ENCODE results near the gene SPG11.
A peak's percentile ranks its signal among the peaks of the same experiment; 100 is the strongest.
"Not testable (repeated sequence)": the region's sequence is repeated elsewhere in the genome, so short reads cannot be mapped to it uniquely, and the experiment has no call there.

Gene SPG11

DNA sequence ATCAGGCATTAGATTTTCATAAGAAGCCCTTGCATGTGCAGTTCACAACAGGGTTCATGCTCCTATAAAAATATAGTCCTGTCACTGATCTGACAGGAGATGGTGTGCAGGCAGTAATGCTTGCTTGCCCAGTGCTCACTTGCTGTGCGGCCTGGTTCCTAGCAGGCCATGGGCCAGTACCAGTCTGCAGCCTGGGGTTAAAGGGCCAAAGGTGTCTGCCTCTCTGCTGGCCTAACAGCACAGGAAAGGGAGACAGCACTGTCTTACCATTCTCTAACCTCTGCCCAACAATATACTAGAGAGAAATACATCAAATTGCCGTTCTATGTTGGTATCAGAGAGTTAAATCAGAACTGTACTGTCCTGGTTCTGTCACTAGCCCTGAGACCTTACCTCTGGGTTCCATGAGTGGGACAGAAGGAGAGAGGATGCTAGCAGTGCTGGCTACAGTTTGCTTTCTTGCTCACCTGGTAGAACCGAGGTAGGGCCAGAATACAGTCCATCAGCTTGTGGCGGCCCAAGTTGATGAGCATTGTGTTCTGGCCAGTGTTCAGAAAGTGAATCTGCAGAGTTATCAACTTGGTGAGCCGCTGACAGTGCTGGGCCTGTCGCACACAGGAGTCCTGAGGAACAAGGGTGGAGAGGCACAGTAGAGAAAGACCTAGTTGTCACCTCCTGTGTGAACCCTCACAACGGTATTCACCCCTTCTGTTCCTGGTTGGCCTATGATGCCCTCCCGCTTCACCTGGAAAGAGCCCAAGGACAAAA lies 97.9 kb downstream of the SPG11 start:
- ChIA-PET CTCF (interaction anchor here (4.8 kb wide), 1 partner anchor 13 kb away, joined by 19 read pairs; no protein-coding TSS in a partner anchor), POLR2A (ENCODE audit: low non-redundant PET) (no interaction called here)
- H3K27ac ChIP-seq, result 0 out of 2 replicates have a peak overlapping the region, but pooled peaks have one; percentile 7
- TF ChIP-seq CTCF (conservative IDR thresholded peaks at IDR 0.05; ENCODE audit: low read depth), result no peak
- DNase-seq (ENCODE audit: low spot score), result no peak

DNA sequence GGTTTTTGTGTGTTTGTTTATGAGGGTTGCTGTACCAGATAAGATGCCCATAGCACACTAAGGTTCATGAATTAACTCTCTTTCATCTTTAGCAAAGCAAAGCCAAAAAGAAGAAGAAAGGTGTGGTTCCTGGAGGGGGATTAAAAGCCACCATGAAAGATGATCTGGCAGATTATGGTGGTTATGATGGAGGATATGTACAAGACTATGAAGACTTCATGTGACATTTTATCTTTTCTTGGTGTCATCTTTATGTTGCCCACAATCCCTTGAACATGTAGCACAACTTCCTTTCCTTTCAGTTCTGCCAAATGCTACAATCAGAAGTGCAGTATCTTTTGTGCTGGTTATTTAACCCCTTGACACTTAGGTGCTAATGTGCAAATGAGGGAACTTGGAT lies 102.5 kb downstream of the SPG11 start:
- DNase-seq (ENCODE audit: low spot score); H3K27ac ChIP-seq; POLR2A ChIA-PET (ENCODE audit: low non-redundant PET); CTCF ChIA-PET: not testable (repeated sequence)

DNA sequence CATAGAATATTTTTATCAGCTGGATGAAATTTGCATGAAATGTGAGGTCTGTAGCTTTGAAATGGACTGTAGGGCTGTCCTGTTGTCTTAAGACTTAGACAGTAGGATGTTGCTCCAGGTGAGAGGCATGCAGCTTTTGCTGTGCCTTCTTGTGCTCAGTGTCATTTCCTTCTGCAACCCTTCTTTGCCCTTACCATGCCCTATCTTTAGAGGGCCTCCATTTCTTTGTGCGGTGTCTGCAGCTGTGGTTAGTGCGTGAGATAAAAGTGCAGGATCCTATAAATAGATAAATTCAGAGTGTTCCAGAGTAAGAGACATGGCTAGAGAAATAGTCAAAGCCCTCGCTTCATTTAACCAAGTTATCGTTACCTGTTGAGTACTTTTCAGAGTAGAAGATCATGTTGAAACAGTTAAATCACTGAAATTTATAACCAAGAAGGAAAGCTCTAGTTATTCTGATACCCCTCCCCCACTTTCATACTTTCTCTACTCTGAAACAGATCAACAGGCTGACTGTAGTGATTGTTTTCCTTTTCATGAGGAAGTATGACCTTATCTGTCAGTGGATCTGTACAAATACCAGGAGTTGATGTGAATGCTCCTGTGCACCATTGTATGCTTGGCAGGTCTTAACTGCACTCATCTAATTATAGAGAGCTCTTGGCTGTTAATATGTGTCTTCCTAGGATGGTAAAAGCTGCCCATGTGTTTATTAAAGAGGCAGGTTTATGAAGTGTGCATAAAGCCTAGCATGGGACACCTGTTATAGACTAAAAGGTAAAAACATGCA lies 108.3 kb downstream of the SPG11 start:
- TF ChIP-seq CTCF (conservative IDR thresholded peaks at IDR 0.05; ENCODE audit: low read depth), result no peak
- POLR2A ChIA-PET (ENCODE audit: low non-redundant PET), result interaction anchor here (0.6 kb wide), 1 partner anchor 13 kb away, joined by 3 read pairs; no protein-coding TSS in a partner anchor
- DNase-seq (ENCODE audit: low spot score), result no peak
- H3K27ac ChIP-seq, result no peak overlapping the region
- CTCF ChIA-PET, result interaction anchor here (1.4 kb wide), 1 partner anchor 9 kb away, joined by 3 read pairs; no protein-coding TSS in a partner anchor

GRCh38 chr15:44550734-44551133 lies 112.7 kb downstream of the SPG11 start:
- POLR2A ChIA-PET (ENCODE audit: low non-redundant PET), result no interaction called here
- CTCF ChIA-PET, result no interaction called here
- DNase-seq (ENCODE audit: low spot score), result no peak
- TF ChIP-seq CTCF (conservative IDR thresholded peaks at IDR 0.05; ENCODE audit: low read depth), result no peak; the same call in 1 of the 2 replicates
- no peak overlapping the region for H3K27ac ChIP-seq

GRCh38 chr15:44550256-44550655 lies 113.2 kb downstream of the SPG11 start:
- DNase-seq (ENCODE audit: low spot score), result no peak
- no peak overlapping the region for H3K27ac ChIP-seq
- TF ChIP-seq CTCF (conservative IDR thresholded peaks at IDR 0.05; ENCODE audit: low read depth), result peak; percentile 64
- CTCF ChIA-PET, result interaction anchor here (0.6 to 0.7 kb wide), 2 partner anchors 60 to 262 kb away, joined by 4 to 6 read pairs; no protein-coding TSS in a partner anchor
- POLR2A ChIA-PET (ENCODE audit: low non-redundant PET), result no interaction called here

DNA sequence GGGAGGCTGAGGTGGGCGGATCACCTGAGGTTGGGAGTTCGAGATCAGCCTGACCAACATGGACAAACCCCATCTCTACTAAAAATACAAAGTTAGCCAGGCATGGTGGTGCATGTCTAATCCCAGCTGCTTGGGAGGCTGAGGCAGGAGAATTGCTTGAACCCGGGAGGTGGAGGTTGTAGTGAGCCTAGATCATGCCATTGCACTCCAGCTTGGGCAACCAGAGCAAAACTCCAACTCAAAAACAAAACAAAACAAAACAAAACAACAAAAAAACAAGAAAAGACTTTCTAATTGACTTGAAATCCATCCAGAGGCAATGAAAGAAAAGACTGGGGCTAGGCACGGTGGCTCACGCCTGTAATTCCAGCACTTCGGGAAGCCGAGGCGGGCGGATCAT lies 114.3 kb downstream of the SPG11 start:
- H3K27ac ChIP-seq, result peak overlapping the region; percentile 38
- DNase-seq (ENCODE audit: low spot score); CTCF ChIA-PET: not testable (repeated sequence)
- POLR2A ChIA-PET (ENCODE audit: low non-redundant PET), result interaction anchor here (0.7 kb wide), 1 partner anchor 9 kb away, joined by 3 read pairs; no protein-coding TSS in a partner anchor

DNA sequence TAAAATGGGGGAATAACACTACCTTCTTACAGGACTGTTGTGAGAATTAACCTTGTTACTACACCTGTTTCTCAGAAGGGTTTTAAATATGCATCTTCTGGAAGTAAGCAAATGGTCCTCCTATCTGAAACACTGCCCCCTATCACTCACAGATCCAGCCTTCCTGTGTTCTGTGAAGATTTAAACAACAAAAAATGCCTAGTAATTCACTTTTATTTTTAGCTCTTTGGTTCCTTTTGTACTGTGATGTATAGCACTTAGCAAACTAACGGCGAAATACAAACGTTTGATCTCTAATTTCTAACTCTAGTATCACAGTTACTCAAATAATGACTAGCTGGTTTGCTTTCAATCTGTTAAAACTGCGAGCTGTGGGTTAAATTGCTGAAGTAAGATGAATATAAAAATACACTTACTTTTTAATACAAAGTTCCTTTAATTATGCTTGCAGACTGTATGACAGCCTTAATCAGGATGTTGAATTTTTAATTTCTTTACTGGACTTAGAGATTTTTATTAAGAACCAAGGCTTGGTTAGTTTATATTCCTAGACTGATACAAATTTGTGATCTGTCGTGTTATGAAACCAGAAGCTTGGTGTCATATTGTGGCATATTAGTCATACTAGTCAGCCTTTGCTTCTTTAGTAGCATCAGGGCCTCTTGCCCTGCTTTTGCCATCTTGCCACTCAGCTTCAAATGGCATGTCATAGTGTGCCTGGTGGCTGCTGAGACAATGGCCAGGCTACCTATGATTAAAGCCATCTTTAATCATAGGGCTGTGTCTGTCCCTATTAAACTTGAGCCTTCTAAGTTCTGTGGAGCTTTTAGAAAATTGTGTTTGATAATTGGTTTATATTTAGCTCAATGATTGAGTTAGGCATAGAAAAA lies 117.3 kb downstream of the SPG11 start:
- no peak overlapping the region for H3K27ac ChIP-seq
- ChIA-PET POLR2A (ENCODE audit: low non-redundant PET) (no interaction called here), CTCF (interaction anchor here (0.6 to 1.1 kb wide), 6 partner anchors 9 to 258 kb away, joined by 3 to 6 read pairs (median 4); partner anchors contain the start of gene EIF3J)
- TF ChIP-seq CTCF (conservative IDR thresholded peaks at IDR 0.05; ENCODE audit: low read depth), result peak; percentile 18; the same call in 1 of the 2 replicates
- no peak for DNase-seq (ENCODE audit: low spot score)

- DNase-seq (ENCODE audit: low spot score); POLR2A ChIA-PET (ENCODE audit: low non-redundant PET); CTCF ChIA-PET: not testable (repeated sequence)
- peak overlapping the region; percentile 25 for H3K27ac ChIP-seq
These were observed 118.7 kb downstream of the SPG11 start for GRCh38 chr15:44544745-44545144.
